ENCODE data around the gene SYNGAP1.
A peak's percentile ranks its signal among the peaks of the same experiment; 100 is the strongest.

SYNGAP1 gene

DNA sequence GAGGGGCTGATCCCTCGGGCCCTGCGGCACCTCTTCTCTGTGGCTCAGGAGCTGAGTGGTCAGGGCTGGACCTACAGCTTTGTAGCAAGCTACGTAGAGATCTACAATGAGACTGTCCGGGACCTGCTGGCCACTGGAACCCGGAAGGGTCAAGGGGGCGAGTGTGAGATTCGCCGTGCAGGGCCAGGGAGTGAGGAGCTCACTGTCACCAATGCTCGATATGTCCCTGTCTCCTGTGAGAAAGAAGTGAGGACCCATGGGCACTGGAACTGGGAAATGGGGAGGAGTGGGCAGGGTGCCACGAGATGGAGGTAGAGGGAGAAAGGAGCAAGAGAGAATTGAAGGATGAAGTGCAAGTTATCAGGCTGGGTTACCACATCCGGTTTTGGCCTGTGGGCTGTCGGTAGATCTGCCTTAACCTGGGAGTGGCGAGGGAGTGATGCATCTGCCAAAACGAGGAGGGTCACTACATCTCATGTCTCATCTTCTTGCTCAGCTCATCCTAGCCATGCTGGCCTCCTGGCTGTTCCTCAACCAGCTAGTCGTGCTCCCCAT, 14.4 kb upstream of the SYNGAP1 start:
- no peak for DNase-seq

GRCh38 chr6:33406126-33406525, 13.7 kb upstream of the SYNGAP1 start:
- DNase-seq: no peak

DNA sequence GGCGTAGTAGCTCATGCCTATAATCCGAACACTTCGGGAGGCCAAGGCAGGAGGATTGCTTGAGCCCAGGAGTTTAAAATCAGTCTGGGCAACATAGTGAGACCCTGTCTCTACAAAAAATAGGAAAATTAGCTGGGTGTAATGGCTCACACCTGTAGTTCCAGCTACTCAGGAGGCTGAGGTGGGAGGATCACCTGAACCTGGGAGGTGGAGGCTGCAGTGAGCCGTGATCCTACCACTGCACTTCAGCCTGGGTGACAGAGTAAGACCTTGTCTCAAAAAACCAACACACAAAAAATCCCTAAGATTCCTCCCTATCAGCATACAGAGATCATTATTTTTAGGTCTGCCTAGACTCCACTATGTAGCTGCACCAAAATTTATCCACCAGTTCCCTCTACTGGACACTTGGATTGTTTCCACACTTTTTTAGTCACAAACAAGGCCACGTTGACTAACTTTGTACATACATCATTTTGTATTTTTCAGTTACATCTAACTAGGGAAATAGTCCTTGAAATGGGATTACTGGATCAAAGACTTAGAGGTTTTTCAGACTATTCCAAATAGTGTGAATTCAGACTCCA, 12.6 kb upstream of the SYNGAP1 start:
- no peak for DNase-seq

- DNase-seq: peak; percentile 78
Observed at GRCh38 chr6:33410050-33410710, 9.7 kb upstream of the SYNGAP1 start.

DNA sequence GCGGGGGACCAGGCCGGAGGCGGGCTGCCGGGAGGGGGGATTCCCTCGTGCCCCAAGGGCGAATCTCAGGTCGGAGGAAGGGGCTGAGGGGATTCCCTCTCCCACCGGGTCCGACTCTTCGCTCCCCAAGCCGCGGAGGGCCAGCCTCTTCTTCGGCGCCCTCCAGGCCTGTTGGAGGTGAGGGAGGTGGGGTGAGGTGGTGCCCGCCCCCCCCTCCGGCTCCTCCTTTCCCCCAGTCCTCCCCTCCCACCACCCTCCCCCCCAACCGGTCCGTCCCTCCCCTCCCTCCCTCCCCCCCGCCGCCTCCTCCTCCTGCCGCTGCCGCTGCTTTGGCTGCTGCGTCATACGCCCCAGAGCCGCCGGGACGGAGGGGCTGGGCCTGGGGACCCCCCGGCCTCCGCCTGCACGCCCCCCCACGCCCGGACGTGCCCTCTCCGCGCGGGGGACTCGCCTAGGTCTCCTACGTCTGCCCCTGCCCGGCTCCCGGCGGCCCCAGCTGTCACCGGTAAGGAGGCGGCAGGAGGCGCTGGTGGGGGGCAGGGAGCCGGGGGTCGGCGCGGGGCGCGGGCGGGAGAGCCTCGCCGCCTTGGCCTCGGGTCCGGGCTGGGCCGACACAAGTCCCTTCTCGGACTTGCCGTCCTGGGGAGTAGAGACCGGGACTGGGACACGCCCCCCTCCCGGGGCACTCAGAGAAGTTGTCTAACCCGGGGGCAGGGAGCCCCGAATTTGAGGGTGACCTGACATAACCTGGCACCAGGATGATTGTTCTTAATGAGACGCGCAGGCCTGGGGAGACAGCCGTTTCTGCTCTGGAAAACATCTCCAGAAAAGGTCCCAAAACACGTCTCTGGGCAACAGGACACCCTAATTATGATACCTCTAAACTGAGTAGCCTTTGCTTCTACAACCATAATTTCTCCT, 8.9 kb upstream of the SYNGAP1 start, which contains the start of gene PHF1:
Gene PHF1 (plus strand): TSS at position 304 of the 921 bp plus-strand sequence. CDS start 1,250 bp downstream, outside the sequence.
- no peak for DNase-seq

DNA sequence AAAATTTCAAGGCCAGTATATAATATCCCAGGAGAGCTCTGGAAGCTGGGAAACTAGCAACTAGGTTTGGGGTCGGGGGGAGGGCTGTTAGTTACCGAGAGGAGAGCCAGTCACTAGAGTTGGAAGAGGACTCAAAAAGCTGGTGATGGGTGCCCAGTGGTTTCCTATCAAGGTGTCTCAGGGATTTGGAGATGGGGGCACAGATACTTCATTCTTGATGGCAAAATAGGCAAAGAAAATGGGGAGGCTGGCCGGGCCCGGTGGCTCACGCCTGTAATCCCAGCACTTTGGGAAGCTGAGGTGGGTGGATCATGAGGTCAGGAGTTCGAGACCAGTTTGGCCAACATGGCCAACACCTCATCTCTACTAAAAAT, 8.2 kb upstream of the SYNGAP1 start:
- no peak for DNase-seq

DNA sequence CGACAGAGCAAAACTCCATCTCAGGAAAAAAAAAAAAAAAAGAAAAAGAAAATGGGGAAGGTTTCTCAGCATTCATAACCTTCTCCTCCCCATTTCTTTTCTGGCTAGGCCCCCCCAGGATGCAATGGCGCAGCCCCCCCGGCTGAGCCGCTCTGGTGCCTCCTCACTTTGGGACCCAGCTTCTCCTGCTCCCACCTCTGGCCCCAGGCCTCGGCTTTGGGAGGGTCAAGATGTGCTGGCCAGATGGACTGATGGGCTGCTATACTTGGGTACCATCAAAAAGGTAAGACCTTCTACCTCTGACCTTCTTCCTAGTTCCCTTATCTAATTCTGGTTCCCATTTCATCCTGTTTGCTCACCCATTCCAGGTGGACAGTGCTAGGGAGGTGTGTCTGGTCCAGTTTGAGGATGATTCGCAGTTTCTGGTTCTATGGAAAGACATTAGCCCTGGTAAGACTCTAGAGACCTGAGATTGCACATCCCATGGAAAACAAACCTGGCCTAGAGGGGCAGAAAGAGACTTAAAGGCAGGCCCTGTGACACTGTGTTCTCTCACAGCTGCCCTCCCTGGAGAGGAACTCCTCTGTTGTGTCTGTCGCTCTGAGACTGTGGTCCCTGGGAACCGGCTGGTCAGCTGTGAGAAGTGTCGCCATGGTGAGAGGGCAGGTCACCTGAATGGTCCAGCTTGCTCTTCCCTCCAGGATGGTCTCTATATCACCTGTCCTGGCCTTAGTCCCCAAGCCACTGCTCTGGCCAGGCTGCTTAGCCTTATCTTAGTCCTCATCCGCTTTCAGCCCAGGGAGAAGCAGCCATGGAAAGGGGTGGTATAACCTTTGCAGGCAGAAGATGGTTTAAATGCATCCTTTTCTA, 7.5 kb upstream of the SYNGAP1 start:
- DNase-seq: no peak

GRCh38 chr6:33413241-33414120, 6.4 kb upstream of the SYNGAP1 start:
- DNase-seq: no peak

DNA sequence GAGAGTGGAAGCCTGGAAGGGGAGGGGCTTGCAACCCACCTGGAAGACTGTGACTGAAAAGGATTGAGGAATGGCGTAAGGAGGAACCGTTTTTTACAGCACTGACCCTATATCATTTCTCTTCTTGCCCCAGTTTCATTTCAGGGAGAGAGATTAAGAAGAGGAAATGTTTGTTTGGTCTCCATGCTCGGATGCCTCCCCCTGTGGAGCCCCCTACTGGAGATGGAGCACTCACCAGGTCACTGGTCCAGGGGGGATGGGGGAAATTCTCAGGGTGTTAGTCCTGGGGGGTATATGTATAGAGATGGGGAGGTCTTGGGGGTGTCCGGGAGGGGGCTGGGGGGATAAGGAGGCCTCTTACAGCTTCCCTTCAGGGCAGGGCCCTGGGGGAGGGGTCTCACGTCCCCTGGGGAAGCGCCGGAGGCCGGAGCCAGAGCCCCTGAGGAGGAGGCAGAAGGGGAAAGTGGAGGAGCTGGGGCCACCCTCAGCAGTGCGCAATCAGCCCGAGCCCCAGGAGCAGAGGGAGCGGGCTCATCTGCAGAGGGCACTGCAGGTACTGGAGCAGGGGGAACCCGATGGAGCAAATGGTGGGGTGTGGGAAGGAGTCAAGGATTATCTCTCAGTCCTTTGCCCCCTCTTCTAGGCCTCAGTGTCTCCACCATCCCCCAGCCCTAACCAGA, 5.1 kb upstream of the SYNGAP1 start:
- no peak for DNase-seq

DNA sequence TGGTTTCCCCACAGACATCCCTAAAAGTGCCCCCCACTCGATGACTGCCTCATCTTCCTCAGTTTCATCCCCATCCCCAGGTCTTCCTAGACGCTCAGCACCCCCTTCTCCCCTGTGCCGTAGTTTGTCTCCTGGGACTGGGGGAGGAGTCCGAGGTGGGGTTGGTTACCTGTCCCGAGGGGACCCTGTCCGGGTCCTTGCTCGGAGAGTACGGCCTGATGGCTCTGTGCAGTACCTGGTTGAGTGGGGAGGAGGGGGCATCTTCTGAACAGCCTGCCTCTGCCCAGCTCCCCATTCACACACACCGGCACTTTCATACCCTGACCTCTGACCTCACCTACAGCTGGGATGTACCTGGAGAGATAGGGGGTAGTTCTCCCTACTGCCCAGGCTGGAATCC, 4.0 kb upstream of the SYNGAP1 start:
- DNase-seq: no peak

GRCh38 chr6:33416386-33417127, 3.3 kb upstream of the SYNGAP1 start:
- no peak for DNase-seq

GRCh38 chr6:33417128-33417902, 2.5 kb upstream of the SYNGAP1 start:
- no peak for DNase-seq

- DNase-seq: peak; percentile 97
Observed at GRCh38 chr6:33417903-33418689, 1.8 kb upstream of the SYNGAP1 start, which contains the start of gene CUTA. Gene CUTA (minus strand): TSS chr6:33418107. CDS start chr6:33418000, 107 bp downstream.

DNA sequence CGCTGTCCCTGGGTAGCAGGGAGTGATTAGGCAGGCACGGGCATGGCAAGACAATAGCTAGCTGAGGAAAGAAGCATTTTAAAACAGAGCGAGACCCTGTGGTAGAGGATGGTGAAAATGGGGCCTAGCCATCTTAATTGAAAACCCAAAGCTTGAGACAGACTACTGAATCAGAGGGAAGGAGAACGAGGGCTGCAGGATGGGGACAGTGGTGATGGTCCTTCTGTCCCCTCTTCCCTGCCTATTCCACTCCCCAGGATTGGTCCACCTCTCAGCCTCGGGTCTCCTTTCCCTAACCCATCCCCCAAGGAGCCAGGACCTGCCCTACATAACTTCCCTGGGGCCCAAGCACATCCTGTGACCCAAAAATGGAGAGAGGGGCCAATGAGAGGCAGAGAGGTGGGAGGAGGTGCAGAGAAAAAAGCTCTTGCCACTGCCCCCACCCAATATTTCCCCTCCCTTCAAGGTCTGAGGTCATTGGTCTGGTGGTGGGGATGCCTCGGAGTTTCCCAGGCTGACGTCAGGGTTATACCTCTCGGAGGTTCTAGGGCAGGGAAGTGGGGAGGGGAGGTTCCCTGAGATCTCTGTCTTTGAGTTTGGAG, 1.1 kb upstream of the SYNGAP1 start:
- no peak for DNase-seq

- no peak for DNase-seq
Observed at GRCh38 chr6:33420491-33421343, 852 bp downstream of the SYNGAP1 start.

DNA sequence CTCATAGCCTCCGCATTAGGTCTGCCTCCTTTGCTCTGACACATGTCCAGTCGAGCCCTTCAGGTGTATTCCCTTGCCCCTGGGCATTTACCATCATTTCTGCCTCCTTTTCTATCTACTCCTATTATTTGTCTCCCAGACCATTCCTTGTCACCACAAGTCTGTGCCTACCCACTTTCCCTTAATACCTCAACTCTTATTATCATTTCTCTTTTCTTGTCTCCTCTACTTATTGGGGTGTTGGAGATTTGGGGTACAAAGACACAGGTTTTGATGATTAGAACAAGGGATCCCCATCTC, 1.4 kb downstream of the SYNGAP1 start:
- DNase-seq: no peak

DNA sequence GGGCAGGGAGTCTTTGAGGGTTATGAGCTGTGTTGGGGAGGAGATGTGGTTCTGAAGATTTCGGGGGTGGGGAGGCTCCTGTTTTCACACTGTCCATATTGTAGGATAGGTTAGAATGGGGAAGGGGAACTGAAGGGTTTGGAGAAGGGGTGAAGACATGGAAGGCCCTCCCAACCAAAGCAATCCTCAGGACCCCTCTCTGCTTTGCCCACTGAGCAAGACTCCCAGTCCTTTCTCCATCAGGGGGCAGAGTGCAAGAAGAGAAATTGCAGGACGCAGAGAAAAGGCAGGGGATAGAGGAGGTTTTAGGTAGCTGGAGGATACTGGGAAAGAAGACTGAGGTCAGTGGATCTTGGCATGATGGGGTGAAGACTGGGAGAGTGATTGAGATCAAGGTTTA, 3.9 kb downstream of the SYNGAP1 start:
- DNase-seq: no peak
